DND-41 (cell line): ENCODE measurements around the gene FNDC8.

ENCODE experiments used
- ATAC-seq: fragments of 200-7000 bp; cut with Tn5 transposase; 3 replicates; pipeline ENCODE4 v1.9.1; 2021; ENCODE audit warnings: low read depth; ENCODE audit not compliant: insufficient read depth
- DNase-seq: peaks from one replicate; pipeline ENCODE4 v3.0.0-alpha.2; 2020
- H2AFZ ChIP-seq: 2 replicates; pipeline ENCODE4 v1.6.0; 2012; ENCODE audit warnings: low read depth, low read length
- H3K27ac ChIP-seq: 2 replicates; pipeline ENCODE4 v1.5.1; 2012; ENCODE audit warnings: low read length, inconsistent platforms
- H3K27me3 ChIP-seq: fragments of 200-600 bp; sonication (generic); 2 replicates; pipeline ENCODE4 v1.6.0; 2012; ENCODE audit warnings: low read length, mild to moderate bottlenecking, inconsistent platforms; ENCODE audit not compliant: insufficient read depth, poor library complexity
- H3K36me3 ChIP-seq: 2 replicates; pipeline ENCODE4 v1.5.1; 2012; ENCODE audit warnings: low read length, inconsistent platforms; ENCODE audit not compliant: insufficient read depth
- H3K4me1 ChIP-seq: 2 replicates; pipeline ENCODE4 v1.5.1; 2012; ENCODE audit warnings: mild to moderate bottlenecking, low read length; ENCODE audit not compliant: insufficient read depth
- H3K4me2 ChIP-seq: 2 replicates; pipeline ENCODE4 v1.6.0; 2012; ENCODE audit warnings: mild to moderate bottlenecking, moderate library complexity, low read length, inconsistent platforms; ENCODE audit not compliant: insufficient read depth
- H3K4me3 ChIP-seq, 2 experiments: fragments of 200-600 bp in 1 of 2; shearing (Covaris generic) in 1 of 2; 2 replicates each; pipeline ENCODE4 v1.5.1; 2012 to 2016; ENCODE audit warnings: inconsistent platforms in 2 of 2, low read length in 2 of 2, mild to moderate bottlenecking in 2 of 2, low read depth in 1 of 2, moderate library complexity in 1 of 2
- H3K79me2 ChIP-seq: 2 replicates; pipeline ENCODE4 v1.6.0; 2012; ENCODE audit warnings: low read length, inconsistent platforms; ENCODE audit not compliant: insufficient read depth
- H3K9ac ChIP-seq: 2 replicates; pipeline ENCODE4 v1.6.0; 2012; ENCODE audit warnings: low read depth, mild to moderate bottlenecking, inconsistent platforms, low read length, moderate library complexity
- H3K9me3 ChIP-seq: 2 replicates; pipeline ENCODE4 v1.5.1; 2012; ENCODE audit warnings: low read length, moderate library complexity, mild to moderate bottlenecking, inconsistent platforms; ENCODE audit not compliant: insufficient read depth, severe bottlenecking
- H4K20me1 ChIP-seq: 2 replicates; pipeline ENCODE4 v1.6.0; 2012; ENCODE audit warnings: low read length; ENCODE audit not compliant: insufficient read depth
- EZH2 ChIP-seq: IDR thresholded peaks from 3 replicates; pipeline ENCODE4 v1.6.1; 2012; ENCODE audit warnings: borderline replicate concordance, low read depth, mild to moderate bottlenecking, moderate library complexity, low read length, inconsistent platforms; ENCODE audit not compliant: severe bottlenecking
- TF ChIP-seq, protein P1 (sequence below): IDR thresholded peaks from 2 replicates; pipeline ENCODE4 v1.5.1; 2012; ENCODE audit warnings: borderline replicate concordance, low read length, moderate library complexity, mild to moderate bottlenecking; ENCODE audit not compliant: poor library complexity, severe bottlenecking; ENCODE audit errors: extremely low read depth

The FNDC8 gene

DNA sequence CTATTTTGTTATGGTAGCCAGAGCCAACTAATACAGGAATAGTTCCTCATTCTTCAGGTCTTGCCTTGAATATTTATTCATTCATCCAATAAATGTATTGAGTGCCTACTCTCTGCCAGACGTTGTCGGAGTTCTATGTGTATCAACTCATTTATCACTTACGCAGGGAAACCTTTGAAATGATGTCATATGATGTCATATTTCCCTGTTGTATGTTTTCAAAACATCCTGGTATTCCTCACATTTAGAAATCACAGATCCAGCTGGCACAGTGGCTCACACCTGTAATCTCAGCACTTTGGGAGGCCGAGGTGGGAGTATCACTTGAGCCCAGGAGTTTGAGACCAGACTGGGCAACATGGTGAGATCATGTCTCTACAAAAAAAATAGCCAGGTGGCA is 23.4 kb downstream of the FNDC8 start:
- Histone ChIP-seq H3K27me3 (peaks cover under 1% of the 10 kb centered on the region), H3K27ac (no peak overlapping the region), H3K4me3 (no peak overlapping the region), H3K4me1 (peaks cover 21% of the 10 kb centered on the region), H3K79me2 (peaks cover 22% of the 10 kb centered on the region), H3K4me2 (no peak overlapping the region), H3K36me3 (peaks cover 2% of the 10 kb centered on the region), H2AFZ (no peak overlapping the region), H4K20me1 (peaks cover 8% of the 10 kb centered on the region), H3K9ac (no peak overlapping the region), H3K9me3 (no peaks in the 10 kb centered on the region)
- TF ChIP-seq, protein P1, sequence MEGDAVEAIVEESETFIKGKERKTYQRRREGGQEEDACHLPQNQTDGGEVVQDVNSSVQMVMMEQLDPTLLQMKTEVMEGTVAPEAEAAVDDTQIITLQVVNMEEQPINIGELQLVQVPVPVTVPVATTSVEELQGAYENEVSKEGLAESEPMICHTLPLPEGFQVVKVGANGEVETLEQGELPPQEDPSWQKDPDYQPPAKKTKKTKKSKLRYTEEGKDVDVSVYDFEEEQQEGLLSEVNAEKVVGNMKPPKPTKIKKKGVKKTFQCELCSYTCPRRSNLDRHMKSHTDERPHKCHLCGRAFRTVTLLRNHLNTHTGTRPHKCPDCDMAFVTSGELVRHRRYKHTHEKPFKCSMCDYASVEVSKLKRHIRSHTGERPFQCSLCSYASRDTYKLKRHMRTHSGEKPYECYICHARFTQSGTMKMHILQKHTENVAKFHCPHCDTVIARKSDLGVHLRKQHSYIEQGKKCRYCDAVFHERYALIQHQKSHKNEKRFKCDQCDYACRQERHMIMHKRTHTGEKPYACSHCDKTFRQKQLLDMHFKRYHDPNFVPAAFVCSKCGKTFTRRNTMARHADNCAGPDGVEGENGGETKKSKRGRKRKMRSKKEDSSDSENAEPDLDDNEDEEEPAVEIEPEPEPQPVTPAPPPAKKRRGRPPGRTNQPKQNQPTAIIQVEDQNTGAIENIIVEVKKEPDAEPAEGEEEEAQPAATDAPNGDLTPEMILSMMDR: no peak
- TF ChIP-seq EZH2: no peak
- DNase-seq (no peak), ATAC-seq (no peak)

DNA sequence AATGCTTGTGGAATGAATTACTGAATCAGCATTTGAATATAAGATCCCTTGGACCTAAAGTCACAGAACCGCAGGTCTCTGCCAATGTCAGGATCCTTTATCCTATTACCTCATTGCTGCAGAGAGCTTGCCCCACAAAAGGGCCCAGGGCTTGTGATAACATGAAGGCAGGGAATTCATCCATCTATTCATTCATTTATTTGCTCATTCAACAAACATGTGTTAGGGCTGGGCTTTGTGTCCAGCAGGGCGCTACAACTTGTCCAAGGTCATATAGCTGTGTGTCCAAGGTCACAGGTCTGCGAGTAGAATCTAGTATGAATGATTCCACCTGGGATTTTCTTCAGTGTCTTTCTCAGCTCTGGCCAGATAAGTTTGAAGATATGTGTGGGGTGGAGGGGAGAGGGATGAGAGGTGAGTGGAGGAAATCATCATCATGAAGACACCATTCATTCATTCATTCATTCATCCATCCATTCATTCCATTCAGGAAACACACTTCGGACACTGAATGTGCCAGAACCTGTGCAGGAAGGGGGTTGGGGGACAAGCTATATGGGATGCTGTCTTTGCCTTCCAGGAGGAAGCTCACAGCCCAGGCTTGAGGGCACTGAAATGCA is 24.9 kb downstream of the FNDC8 start:
- TF ChIP-seq, protein P1: no peak
- no peak for TF ChIP-seq EZH2
- Histone ChIP-seq H3K9ac (no peak overlapping the region), H2AFZ (no peak overlapping the region), H3K4me1 (peaks cover 6% of the 10 kb centered on the region), H3K79me2 (peaks cover 9% of the 10 kb centered on the region), H3K4me3 (no peak overlapping the region), H3K4me2 (no peak overlapping the region), H3K27ac (no peak overlapping the region), H3K27me3 (peaks cover 3% of the 10 kb centered on the region), H4K20me1 (peaks cover 3% of the 10 kb centered on the region; the same call in 1 of the 2 replicates), H3K9me3 (no peaks in the 10 kb centered on the region), H3K36me3 (no peaks in the 10 kb centered on the region; the same call in 1 of the 2 replicates)
- ATAC-seq (no peak), DNase-seq (no peak)

DNA sequence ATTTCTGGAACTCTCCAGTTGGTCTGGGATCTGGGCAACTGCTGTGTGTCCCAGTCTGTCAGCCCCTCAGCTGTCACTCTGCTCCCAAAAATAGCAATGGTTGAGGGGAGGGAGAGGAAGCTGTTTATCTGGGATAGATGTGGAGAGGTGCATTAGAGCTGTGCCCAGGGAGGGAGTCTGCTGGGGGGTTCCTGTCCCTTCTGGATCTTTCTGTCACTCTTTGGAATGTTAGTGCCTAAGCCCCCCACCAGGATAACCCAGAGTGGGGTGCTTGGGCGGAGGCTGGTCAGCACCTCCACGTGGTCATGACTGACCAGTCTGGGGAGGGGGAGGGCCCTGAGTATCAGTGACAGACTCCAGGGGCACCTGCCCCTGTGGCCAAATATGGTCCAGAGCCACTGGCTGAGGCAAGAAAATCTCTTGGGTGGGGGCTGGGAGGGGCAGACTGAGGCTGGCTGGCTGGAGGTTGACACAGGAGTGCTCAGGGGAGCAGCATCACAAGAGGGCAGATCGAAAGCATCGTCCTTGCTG is 26.0 kb downstream of the FNDC8 start, which contains the start of gene UNC45B:
UNC45B (plus strand) TSS at position 443 of the 531 bp plus-strand sequence. CDS start 447 bp downstream, outside the sequence.
- Histone ChIP-seq H3K4me1 (peaks cover 3% of the 10 kb centered on the region), H3K4me2 (no peak within 1 kb of the TSS), H3K36me3 (no peaks in the 10 kb centered on the region), H3K4me3 (no peak within 1 kb of the TSS), H4K20me1 (peaks cover 3% of the 10 kb centered on the region; the same call in 1 of the 2 replicates), H3K79me2 (no peaks in the 10 kb centered on the region), H3K9ac (no peak within 1 kb of the TSS), H3K9me3 (no peaks in the 10 kb centered on the region), H3K27ac (no peak within 1 kb of the TSS), H2AFZ (no peak within 1 kb of the TSS), H3K27me3 (peaks cover 3% of the 10 kb centered on the region)
- no peak for DNase-seq
- no peak for ATAC-seq
- TF ChIP-seq EZH2: no peak
- TF ChIP-seq, protein P1: no peak
